GM06990 (cell line): ENCODE results near the gene SLC7A9.

Source experiments
- DNase-seq: peaks from one replicate; pipeline ENCODE4 v3.0.0-alpha.2; 2011; ENCODE audit not compliant: insufficient read length; ENCODE audit errors: extremely low read depth
- H3K27me3 ChIP-seq: replicated peaks from 2 replicates; pipeline ENCODE4 v1.6.0; 2011; ENCODE audit warnings: low read length; ENCODE audit not compliant: control insufficient read depth, insufficient read depth
- H3K36me3 ChIP-seq: 2 replicates; pipeline ENCODE4 v1.5.1; 2011; ENCODE audit warnings: low read length; ENCODE audit not compliant: control insufficient read depth, insufficient read depth
- H3K4me3 ChIP-seq: replicated peaks from 2 replicates; pipeline ENCODE4 v1.5.1; 2011; ENCODE audit warnings: low read depth, mild to moderate bottlenecking, control low read depth, low read length
- TF ChIP-seq, protein P1 (sequence below): IDR thresholded peaks from 2 replicates; pipeline ENCODE4 v1.5.1; 2011; ENCODE audit warnings: low read length, control low read depth, mild to moderate bottlenecking, inconsistent platforms; ENCODE audit not compliant: insufficient read depth, poor library complexity, severe bottlenecking

SLC7A9 gene

DNA sequence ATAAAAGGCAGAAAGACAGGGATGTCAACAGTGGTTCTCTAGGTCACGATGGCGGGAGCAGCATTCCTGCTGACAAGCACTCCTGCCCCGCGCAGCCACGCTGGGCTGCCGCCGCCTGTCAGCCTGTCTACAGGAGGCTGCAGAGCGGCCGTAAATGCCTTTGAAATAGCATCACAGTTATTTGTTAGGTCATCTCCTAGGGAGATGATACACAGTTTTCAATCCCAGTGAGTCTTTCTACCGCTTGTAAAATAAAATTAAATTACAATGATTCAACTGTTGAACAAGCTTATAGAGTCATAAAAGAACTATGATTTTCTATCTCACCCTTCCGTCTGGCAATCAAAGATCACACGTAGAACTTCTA, 7.3 kb upstream of the SLC7A9 start:
- Histone ChIP-seq H3K4me3 (no peak overlapping the region), H3K27me3 (no peaks in the 10 kb centered on the region), H3K36me3 (peaks cover 2% of the 10 kb centered on the region)
- TF ChIP-seq, protein P1, sequence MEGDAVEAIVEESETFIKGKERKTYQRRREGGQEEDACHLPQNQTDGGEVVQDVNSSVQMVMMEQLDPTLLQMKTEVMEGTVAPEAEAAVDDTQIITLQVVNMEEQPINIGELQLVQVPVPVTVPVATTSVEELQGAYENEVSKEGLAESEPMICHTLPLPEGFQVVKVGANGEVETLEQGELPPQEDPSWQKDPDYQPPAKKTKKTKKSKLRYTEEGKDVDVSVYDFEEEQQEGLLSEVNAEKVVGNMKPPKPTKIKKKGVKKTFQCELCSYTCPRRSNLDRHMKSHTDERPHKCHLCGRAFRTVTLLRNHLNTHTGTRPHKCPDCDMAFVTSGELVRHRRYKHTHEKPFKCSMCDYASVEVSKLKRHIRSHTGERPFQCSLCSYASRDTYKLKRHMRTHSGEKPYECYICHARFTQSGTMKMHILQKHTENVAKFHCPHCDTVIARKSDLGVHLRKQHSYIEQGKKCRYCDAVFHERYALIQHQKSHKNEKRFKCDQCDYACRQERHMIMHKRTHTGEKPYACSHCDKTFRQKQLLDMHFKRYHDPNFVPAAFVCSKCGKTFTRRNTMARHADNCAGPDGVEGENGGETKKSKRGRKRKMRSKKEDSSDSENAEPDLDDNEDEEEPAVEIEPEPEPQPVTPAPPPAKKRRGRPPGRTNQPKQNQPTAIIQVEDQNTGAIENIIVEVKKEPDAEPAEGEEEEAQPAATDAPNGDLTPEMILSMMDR, result no peak
- DNase-seq, result no peak

DNA sequence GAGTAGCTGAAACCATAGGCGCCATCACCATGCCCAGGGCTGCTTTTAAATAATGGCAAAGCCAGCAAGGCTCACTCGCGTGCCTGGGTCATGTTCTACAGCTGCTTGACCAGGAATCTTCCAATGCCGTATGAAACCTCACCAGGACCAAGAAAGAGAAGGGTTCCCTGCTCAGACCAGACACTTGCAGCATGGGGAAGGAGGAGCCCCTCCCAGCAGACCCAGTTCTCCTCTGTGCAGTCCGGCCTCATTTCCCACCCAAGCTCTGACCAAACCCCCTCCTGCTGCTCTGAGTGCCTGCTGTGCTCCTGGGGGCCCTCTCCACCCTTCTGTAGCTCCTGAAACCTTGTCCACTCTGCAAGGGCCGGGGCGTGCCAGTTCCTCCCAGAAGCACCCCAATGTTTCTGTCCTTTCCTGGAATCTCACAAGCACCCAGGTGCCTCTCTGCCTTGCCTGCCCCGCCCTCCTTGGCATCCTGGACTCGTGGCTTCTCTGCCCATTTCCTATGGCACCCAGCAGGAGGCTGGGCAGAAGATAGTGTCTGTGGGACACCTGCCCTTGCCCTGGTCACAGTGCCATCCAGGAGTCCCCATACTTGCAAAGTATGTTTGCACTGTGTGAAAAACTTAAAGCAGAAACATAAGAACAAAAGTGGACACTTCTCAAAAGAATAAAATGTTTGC, 6.8 kb upstream of the SLC7A9 start:
- TF ChIP-seq, protein P1, result no peak
- H3K4me3 ChIP-seq, result no peak overlapping the region
- no peak for DNase-seq

DNA sequence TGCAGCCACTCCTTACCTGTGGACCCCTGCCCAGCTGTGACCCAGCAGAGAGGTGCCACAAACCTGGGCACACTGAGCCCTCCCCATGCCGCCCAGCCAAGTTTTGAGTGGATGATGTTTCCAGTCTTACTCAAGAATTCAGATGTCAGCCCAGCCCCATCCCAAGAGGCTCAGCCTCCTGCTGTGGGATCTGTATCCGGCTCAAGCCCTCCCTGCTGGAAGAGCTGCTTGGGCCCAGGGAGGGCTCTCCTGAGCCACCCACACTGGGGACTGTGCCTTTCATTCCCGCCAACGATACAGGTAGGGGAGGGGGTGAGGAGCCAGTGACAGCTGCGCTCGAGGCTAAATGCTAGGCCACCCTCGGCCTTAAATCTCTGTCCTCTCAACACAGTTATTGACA, 5.9 kb upstream of the SLC7A9 start:
- TF ChIP-seq, protein P1, result no peak
- no peak overlapping the region for H3K4me3 ChIP-seq
- DNase-seq, result no peak
- H3K36me3 ChIP-seq, result no peaks in the 10 kb centered on the region; the same call in 1 of the 2 replicates
- H3K27me3 ChIP-seq, result no peaks in the 10 kb centered on the region

More for the DNA sequence above, 6.8 kb upstream of the SLC7A9 start:
- no peaks in the 10 kb centered on the region; the same call in 1 of the 2 replicates for H3K36me3 ChIP-seq
- H3K27me3 ChIP-seq, result no peaks in the 10 kb centered on the region

DNA sequence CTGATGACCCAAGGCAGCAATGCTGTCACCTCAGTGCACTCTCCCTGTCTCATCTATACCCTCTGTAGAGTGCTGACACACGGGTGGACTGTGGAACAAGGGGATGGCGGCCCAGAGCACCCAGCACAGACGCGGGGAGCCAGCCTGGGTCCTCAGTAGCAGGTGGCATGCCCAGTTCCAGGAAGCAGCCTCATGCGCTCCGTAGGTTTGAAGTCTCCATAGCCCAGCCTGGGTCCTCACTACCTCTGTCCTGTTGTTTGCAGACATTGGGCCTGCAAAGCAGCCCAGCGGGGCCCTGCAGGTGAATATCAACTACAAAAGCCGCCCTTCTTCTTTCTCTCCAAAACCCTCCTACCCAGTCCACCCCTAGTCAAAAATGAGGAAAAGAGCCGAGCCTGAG, 5.0 kb upstream of the SLC7A9 start:
- H3K4me3 ChIP-seq, result no peak overlapping the region
- no peak for DNase-seq
- H3K36me3 ChIP-seq, result no peaks in the 10 kb centered on the region; the same call in 1 of the 2 replicates
- H3K27me3 ChIP-seq, result no peaks in the 10 kb centered on the region
- TF ChIP-seq, protein P1, result no peak

DNA sequence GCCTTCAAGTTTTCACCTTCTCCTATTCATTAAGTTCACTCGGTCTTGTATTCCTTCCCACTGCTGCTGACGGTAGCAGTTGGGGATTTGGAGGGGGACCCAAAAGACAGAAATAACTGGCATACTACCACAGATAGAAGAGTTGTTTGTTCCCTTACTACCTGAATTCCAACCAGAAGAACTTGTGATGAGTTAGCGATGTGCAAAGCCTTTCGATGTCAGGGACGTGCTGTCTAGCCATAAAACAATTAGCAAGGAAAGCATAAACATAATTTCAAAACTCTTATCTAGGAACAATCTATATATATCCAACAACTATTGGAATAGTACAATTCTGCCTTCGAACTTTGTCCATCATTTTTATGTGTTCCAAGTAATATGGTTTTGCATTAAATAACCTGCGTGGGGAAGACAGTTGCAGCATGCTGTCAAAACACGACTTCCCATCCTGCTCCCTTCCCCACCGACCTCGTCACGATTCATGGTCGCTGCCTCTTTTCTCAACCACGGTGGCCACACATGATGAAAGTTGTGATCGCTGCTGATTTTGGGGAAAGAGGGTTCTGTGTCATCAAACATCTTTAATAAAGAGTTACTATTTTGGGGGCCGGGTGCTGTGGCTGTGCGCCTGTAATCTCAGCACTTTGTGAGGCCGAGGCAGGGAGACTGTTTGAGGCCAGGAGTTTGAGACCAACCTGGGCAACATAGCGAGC, 3.8 kb upstream of the SLC7A9 start:
- TF ChIP-seq, protein P1, result no peak
- no peaks in the 10 kb centered on the region for H3K27me3 ChIP-seq
- no peaks in the 10 kb centered on the region; the same call in 1 of the 2 replicates for H3K36me3 ChIP-seq
- no peak for DNase-seq
- H3K4me3 ChIP-seq, result no peak overlapping the region
